Measurements from ENCODE around the gene SIKE1. TPM values are rescaled to one million over a fixed set of nuclear protein-coding genes. Genes with fewer than 3 reads are reported as not detected.
"Not testable (repeated sequence)": the region's sequence is repeated elsewhere in the genome, so short reads cannot be mapped to it uniquely, and the experiment has no call there.

SIKE1 gene
- polyA plus RNA-seq (2011; rRNA removed) (24.6 and 28.7 TPM in 2 replicates), polyA plus RNA-seq (2017; fragmentation: RNase III; extraction: RNeasy Plus Mini Kit Qiagen cat#74134 plus additional on column Dnase treatment) (16.3 to 17.8 TPM (median 17.4 TPM) in 3 replicates), polyA minus RNA-seq (2011; rRNA and poly(A)+ RNA removed) (10.0 and 15.9 TPM in 2 replicates)
- 17.6 and 19.5 TPM in 2 replicates for polyA plus RNA-seq (2012; cell fraction: cytosol; rRNA removed)
- 6.6 and 6.7 TPM in 2 replicates for polyA plus RNA-seq (2012; cell fraction: nucleus; rRNA removed)

DNA sequence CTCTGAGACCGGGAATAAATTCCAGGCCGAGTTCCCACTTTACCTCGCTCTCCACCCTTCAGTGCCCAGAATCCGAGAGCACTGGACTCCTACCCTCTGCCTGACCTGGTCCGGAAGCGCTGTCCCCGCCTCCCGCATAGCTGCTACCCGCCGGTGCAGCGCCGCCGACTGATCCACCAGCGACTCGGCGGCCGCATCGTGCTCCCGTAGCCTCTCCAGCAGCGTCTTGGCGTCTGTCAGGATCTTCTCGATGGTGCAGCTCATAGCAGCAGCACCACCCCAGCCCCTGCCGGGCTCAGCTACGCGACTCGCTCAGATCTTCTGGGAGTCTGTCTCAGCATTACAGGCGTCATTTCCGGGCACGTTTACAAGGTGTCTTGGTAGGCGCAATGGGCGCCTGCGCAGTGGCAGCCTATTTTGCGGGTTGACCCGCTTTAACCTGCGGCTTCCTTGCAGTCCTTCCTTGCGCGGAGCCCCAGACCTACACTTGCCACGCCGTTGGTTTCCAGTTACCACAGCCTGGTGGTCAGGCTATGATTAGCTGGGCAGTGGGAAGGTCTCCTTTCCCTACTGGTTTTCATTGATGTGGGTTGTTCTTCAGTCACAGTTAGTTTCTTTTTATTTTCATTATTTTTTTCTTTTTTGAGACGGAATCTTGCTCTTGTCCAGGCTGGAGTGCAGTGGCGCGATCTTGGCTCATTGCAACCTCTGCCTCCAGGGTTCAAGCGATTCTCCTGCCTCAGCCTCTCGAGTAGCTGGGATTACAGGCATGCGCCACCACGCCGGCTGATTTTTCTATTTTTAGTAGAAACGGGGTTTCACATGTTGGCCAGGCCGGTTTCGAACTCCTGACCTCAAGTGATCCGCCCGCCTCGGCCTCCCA is at the start of gene SIKE1:
TSS of gene SIKE1 (minus strand) at position 342 of the 883 bp plus-strand sequence. CDS start at position 264, 78 bp downstream.
- peak within 1 kb of the TSS; percentile 91 to 92 for H3K27ac ChIP-seq
- ChIA-PET POLR2A (interaction anchor here (0.6 to 1.1 kb wide), 6 partner anchors 10 to 30 kb away, joined by 3 to 5 read pairs (median 4); partner anchors contain the start of gene CSDE1), CTCF (interaction anchor here (2.5 kb wide), 1 partner anchor 13 kb away, joined by 5 read pairs; no protein-coding TSS in a partner anchor)
- FAIRE-seq (no peak), ATAC-seq (peak; percentile 99 to 100), DNase-seq (ENCODE audit: low read depth in 1 of 2, low spot score in 1 of 2) (peak; percentile 77 to 91)
- peak within 1 kb of the TSS; percentile 79 for H3K4me3 ChIP-seq
- TF ChIP-seq, protein P1, sequence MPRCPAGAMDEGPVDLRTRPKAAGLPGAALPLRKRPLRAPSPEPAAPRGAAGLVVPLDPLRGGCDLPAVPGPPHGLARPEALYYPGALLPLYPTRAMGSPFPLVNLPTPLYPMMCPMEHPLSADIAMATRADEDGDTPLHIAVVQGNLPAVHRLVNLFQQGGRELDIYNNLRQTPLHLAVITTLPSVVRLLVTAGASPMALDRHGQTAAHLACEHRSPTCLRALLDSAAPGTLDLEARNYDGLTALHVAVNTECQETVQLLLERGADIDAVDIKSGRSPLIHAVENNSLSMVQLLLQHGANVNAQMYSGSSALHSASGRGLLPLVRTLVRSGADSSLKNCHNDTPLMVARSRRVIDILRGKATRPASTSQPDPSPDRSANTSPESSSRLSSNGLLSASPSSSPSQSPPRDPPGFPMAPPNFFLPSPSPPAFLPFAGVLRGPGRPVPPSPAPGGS (IDR thresholded peaks at IDR 0.05) = 0 out of 3 replicates have a peak, but pooled peaks have one; percentile 30
- TF ChIP-seq KDM5A (IDR thresholded peaks at IDR 0.05) = 0 out of 2 replicates have a peak, but pooled peaks have one; percentile 46
- peak in 1 of 2 experiments; percentile 65; a peak in 1 of 5 replicates for TF ChIP-seq JUN (IDR thresholded peaks at IDR 0.05)
- TF ChIP-seq HOXB13 (CRISPR knock-in tag; IDR thresholded peaks at IDR 0.05; ENCODE audit: low read depth) = no peak
- TF ChIP-seq PHF8 (IDR thresholded peaks at IDR 0.05; ENCODE audit: borderline replicate concordance, low read depth) = peak; percentile 83; the same call in 1 of the 2 replicates
- TF ChIP-seq KDM1A (IDR thresholded peaks at IDR 0.05; ENCODE audit: low read depth) = no peak
- peak; percentile 84 for TF ChIP-seq POLR2A (IDR thresholded peaks at IDR 0.05; ENCODE audit: low read length)
- TF ChIP-seq, protein P2, sequence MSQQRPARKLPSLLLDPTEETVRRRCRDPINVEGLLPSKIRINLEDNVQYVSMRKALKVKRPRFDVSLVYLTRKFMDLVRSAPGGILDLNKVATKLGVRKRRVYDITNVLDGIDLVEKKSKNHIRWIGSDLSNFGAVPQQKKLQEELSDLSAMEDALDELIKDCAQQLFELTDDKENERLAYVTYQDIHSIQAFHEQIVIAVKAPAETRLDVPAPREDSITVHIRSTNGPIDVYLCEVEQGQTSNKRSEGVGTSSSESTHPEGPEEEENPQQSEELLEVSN (IDR thresholded peaks at IDR 0.05; ENCODE audit: borderline replicate concordance, low read depth) = no peak
- TF ChIP-seq, protein P3, sequence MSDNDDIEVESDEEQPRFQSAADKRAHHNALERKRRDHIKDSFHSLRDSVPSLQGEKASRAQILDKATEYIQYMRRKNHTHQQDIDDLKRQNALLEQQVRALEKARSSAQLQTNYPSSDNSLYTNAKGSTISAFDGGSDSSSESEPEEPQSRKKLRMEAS (IDR thresholded peaks at IDR 0.05) = peak; percentile 51
- H3K4me2 ChIP-seq = peak within 1 kb of the TSS; percentile 81
- 0 out of 3 replicates have a peak, but pooled peaks cover 3% of the 10 kb centered on the region for H3K4me1 ChIP-seq
- H3K9me3 ChIP-seq = no peaks in the 10 kb centered on the region
- 37% methylated on average over 30 of the region's 53 CpGs for WGBS (ENCODE audit: missing lambda C conversion rate)

DNA sequence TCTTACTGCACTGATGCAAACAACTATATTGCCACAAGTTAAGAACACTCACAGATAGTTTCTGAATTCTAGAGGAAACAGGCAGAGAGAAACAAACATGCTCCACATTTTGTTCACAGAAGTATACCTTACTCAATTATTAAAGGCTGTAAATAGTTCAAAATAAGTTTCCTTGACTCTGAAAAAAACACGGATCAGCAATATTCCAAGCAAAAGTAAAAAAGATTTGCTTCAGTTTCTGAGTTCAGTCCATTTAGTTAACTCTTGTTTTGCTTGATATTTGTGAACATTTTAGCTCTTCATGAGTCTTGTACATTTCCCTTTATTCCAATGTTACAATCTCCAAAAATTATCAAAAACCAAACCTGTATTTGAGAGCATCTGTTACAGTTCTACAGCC is 49.6 kb upstream of the SIKE1 start:
- ATAC-seq; H3K4me3 ChIP-seq; DNase-seq (ENCODE audit: low read depth in 1 of 2, low spot score in 1 of 2); H3K27ac ChIP-seq; FAIRE-seq; H3K4me2 ChIP-seq; H3K4me1 ChIP-seq; CTCF ChIA-PET; POLR2A ChIA-PET; H3K9me3 ChIP-seq: not testable (repeated sequence)
- 3% methylated on average over 1 of the region's 1 CpG for WGBS (ENCODE audit: missing lambda C conversion rate)

DNA sequence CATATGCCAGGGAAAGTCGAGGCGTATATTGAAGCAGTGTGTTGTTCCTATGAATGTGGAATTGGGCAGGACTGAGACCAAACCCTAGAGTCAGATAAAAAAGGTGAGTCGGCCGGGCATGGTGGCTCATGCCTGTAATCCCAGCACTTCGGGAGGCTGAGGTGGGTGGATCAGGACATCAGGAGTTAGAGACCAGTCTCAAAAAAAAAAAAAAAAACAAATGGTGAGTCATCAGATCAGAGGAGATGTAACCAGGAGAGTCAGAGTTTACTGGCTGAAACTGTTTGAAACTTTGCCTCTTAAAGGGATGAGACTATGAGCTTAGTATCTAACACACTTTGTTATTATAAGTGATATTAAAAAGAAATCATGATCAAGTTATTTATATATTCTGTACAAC is 47.8 kb upstream of the SIKE1 start:
- WGBS (ENCODE audit: missing lambda C conversion rate) = 31% methylated on average over 5 of the region's 5 CpGs
- Histone ChIP-seq H3K9me3 (no peaks in the 10 kb centered on the region), H3K4me3 (no peak overlapping the region), H3K4me2 (no peak overlapping the region), H3K27ac (no peak overlapping the region), H3K4me1 (no peaks in the 10 kb centered on the region)
- ChIA-PET CTCF (interaction anchor here (0.6 kb wide), 1 partner anchor 747 kb away, joined by 3 read pairs; no protein-coding TSS in a partner anchor), POLR2A (no interaction called here)
- FAIRE-seq (no peak), DNase-seq (ENCODE audit: low read depth in 1 of 2, low spot score in 1 of 2) (no peak), ATAC-seq (no peak)
- TF ChIP-seq, protein P4, sequence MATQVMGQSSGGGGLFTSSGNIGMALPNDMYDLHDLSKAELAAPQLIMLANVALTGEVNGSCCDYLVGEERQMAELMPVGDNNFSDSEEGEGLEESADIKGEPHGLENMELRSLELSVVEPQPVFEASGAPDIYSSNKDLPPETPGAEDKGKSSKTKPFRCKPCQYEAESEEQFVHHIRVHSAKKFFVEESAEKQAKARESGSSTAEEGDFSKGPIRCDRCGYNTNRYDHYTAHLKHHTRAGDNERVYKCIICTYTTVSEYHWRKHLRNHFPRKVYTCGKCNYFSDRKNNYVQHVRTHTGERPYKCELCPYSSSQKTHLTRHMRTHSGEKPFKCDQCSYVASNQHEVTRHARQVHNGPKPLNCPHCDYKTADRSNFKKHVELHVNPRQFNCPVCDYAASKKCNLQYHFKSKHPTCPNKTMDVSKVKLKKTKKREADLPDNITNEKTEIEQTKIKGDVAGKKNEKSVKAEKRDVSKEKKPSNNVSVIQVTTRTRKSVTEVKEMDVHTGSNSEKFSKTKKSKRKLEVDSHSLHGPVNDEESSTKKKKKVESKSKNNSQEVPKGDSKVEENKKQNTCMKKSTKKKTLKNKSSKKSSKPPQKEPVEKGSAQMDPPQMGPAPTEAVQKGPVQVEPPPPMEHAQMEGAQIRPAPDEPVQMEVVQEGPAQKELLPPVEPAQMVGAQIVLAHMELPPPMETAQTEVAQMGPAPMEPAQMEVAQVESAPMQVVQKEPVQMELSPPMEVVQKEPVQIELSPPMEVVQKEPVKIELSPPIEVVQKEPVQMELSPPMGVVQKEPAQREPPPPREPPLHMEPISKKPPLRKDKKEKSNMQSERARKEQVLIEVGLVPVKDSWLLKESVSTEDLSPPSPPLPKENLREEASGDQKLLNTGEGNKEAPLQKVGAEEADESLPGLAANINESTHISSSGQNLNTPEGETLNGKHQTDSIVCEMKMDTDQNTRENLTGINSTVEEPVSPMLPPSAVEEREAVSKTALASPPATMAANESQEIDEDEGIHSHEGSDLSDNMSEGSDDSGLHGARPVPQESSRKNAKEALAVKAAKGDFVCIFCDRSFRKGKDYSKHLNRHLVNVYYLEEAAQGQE (IDR thresholded peaks at IDR 0.05) = no peak
- TF ChIP-seq, protein P2 (IDR thresholded peaks at IDR 0.05; ENCODE audit: borderline replicate concordance, low read depth) = no peak
- TF ChIP-seq RNF2 (IDR thresholded peaks at IDR 0.05; ENCODE audit: borderline replicate concordance, low read depth) = no peak
- no peak for TF ChIP-seq NPAS2 (CRISPR knock-in tag; IDR thresholded peaks at IDR 0.05; ENCODE audit: borderline replicate concordance)
- TF ChIP-seq, protein P1 (IDR thresholded peaks at IDR 0.05) = no peak
- no peak for TF ChIP-seq NR3C1 (IDR thresholded peaks at IDR 0.05)
- TF ChIP-seq MAFK (IDR thresholded peaks at IDR 0.05; ENCODE audit: partially characterized antibody) = no peak
- no peak for TF ChIP-seq ZC3H11A (IDR thresholded peaks at IDR 0.05)
- TF ChIP-seq CBX2 (IDR thresholded peaks at IDR 0.05; ENCODE audit: borderline replicate concordance, low read depth) = no peak
- TF ChIP-seq, protein P5, sequence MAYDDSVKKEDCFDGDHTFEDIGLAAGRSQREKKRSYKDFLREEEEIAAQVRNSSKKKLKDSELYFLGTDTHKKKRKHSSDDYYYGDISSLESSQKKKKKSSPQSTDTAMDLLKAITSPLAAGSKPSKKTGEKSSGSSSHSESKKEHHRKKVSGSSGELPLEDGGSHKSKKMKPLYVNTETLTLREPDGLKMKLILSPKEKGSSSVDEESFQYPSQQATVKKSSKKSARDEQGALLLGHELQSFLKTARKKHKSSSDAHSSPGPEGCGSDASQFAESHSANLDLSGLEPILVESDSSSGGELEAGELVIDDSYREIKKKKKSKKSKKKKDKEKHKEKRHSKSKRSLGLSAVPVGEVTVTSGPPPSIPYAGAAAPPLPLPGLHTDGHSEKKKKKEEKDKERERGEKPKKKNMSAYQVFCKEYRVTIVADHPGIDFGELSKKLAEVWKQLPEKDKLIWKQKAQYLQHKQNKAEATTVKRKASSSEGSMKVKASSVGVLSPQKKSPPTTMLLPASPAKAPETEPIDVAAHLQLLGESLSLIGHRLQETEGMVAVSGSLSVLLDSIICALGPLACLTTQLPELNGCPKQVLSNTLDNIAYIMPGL (CRISPR knock-in tag; IDR thresholded peaks at IDR 0.05; ENCODE audit: borderline replicate concordance) = no peak
- TF ChIP-seq CBX8 (IDR thresholded peaks at IDR 0.05) = no peak

Measured in A549 (cell line).